Measurements from ENCODE around the gene ARHGAP42.
"Not testable (repeated sequence)": the region's sequence is repeated elsewhere in the genome, so short reads cannot be mapped to it uniquely, and the experiment has no call there.

ARHGAP42 gene

DNA sequence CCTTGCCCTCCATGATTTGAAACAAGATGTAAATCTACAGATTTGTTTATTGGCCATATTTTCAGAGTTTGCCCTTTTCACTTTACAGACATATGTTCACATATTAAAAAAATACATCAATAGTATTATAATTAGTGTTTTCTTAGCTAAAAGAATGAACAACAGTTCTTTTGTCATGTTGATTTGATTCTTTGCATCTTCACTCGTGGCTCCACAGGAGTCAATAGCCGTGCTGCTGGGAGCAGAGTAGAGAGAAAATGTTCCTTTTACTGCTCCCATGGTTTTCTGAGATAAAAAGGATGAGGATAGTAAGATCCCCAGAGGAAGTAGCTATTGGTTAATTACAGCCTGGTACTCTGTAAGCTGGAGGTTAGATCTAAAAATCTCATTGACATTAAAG, 291.4 kb downstream of the ARHGAP42 start:
- DNase-seq = no peak

DNA sequence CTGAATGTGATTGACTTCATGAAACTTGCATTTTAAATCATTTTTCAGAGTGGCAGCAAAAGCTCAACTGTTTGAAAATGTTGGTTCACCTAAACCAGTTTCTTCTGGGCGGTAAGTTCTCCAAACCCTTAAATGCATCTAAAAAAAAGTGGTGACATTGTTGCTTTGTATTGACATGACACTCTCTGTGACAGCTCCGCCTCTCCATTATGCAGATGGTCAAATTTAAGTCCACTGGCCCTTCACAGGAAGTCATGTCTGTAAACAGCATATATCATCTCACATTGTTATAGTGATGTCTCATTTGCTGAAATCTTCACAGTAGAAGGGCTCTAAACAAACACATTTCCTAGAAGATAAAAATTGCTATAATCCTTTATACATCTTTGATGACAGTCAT, 291.9 kb downstream of the ARHGAP42 start:
- no peak for DNase-seq

- no peak for DNase-seq
Measured at GRCh38 chr11:100980156-100980555, 293.1 kb downstream of the ARHGAP42 start.

DNA sequence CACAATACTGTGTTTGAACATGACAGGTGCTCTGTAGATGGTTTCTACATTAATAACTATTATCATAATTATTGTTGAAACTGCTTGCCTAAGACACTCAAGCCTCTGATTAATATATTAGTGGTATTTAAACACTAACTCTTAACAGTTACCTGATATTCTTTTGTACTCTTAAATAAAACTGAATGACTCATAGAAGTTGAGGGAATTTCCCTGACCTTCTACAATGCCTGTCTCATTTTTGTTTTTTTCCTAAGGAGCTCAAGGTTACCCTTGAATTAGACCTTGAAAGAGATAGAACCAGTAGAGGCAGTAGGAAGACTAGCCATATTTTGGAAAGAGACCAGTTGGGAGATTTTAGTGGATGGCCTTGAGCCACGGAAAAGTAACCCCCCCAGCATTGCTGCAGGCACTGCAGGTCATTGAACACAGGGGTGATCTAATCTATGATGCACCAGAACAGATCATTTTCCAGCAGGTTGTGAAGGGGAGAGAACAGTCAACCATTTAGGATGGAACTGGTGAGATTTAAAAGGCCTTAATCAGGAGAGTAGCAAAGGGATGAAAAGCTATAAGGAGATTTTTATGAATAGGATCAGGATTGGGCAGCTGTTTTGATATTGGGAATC, 294.2 kb downstream of the ARHGAP42 start:
- no peak for DNase-seq

GRCh38 chr11:100984668-100985067, 297.6 kb downstream of the ARHGAP42 start:
- DNase-seq = no peak

- DNase-seq = no peak
Measured at GRCh38 chr11:100990931-100991330, 303.8 kb downstream of the ARHGAP42 start.

- DNase-seq = peak; percentile 17
Measured at GRCh38 chr11:100991541-100991940, 304.5 kb downstream of the ARHGAP42 start.

DNA sequence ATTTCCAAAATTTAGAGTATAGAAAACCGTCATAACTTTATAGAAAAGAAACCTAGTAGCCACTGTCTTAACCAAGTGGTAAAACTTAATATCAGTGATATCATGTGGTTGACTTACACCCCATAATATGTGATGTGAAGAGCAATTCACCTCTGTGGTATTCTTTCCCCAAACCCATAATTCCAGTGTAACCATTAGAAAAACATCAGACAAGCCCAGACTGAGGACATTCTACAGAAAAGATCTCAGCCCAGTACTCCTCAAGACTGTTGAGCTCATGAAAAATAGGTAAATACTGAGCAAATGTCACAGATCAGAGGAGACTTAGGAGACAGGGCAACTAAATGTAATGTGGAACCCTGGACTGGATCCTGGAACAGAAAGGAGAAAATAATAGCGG, 307.9 kb downstream of the ARHGAP42 start:
- DNase-seq = no peak

- no peak for DNase-seq
Measured at GRCh38 chr11:100999756-101000155, 312.7 kb downstream of the ARHGAP42 start.

DNA sequence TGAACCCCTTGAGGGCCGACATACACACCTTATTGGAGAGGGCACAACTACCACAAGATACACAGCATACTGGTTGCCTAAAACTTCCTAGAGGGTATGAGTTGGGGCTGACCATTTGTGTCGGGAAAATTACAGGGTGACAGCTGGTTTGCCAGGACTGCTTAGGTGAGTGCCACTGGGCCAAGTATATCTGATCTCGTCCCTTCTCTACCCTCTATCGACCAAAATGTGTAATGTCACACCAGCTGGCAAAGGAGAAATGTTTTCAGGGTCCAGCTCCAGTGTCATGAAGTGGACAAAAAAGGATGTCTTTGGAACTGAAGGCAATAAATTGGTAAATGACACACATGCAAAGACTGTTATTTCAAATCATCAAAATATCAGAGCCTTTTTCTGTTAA, 316.4 kb downstream of the ARHGAP42 start:
- no peak for DNase-seq

GRCh38 chr11:101008961-101009689, 322.0 kb downstream of the ARHGAP42 start:
- no peak for DNase-seq

DNA sequence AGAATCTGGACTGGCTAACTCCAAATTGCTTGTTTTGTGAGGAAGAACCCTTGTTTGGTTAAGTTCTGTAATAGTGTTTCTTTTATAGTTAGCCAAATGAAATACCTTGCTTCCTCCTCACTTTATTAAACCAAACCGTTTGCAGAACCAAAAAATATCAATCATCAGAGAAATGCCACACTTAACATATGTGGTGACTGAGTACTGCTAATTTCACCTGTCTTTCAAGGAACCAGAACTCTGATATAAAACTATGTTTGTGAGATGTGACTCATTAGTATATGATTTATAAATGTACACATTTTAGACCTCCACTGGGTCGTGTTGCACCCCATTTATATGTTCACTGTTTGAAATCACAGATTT, 322.6 kb downstream of the ARHGAP42 start:
- no peak for DNase-seq

GRCh38 chr11:101010899-101011298, 323.8 kb downstream of the ARHGAP42 start:
- DNase-seq = peak; percentile 15

DNA sequence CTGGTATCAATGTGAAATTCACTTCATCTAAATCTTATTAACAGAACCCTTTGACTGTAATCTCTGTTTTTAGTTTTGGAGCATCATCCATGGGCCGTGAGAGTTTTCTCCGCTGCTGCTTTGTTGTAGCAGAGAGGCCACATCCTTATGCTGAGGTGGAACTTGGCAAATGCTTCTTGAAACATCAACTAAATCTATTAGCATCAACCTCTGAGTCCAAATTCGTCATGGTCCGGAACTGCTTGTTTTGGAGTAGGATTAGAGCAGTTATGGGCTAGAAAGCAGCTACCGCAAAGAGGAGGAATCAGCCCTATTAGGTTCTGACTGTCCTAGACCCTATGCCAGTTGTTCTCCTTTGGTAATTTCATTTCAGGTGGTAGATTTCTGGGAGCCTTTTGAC, 324.8 kb downstream of the ARHGAP42 start:
- no peak for DNase-seq

GRCh38 chr11:101013702-101014101, 326.6 kb downstream of the ARHGAP42 start:
- not testable (repeated sequence) for DNase-seq

DNA sequence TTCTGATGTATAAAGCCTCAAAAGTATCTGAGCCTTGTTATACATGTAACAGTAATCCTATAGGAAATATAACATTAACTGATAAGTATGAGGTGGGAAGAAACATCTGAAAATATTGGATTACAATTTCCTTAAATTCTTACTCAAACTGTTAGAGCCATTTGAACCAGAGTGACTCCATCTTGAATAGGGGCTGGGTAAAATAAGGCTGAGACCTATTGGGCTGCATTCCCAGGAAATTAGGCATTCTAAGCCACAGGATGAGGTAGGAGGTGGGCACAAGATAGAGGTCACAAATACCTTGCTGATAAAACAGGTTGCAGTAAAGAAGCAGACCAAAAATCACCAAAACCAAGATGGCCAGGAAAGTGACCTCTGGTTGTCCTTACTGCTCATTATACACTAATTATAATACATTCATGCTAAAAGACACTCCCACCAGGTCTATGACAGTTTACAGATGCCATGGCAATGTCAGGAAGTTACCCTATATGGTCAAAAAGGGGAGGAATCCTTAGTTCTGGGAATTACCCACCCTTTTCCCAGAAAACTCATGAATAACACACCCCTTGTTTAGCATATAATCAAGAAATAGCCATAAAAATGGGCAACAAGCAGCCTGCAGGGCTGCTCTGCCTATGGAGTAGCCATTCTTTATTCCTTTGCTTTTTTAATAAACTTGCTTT, 327.7 kb downstream of the ARHGAP42 start:
- no peak for DNase-seq

DNA sequence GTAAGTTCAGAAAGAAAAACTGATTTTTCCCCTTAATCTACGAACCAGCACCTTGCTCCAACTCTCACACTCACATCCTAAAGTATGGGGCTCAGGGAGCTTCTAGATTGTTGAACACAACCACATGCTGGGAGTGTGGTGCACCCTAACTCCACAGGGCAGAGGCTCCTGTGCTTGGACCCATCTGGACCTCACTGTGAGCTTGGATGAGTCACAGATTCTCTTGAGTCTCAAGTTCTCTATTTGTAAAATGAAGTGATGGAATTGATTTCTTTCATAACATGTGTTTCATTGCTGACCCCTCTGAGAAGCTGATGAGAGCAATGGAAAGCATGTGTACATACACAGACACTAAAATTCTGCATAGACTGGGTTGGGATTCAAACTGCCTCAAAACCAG, 332.8 kb downstream of the ARHGAP42 start:
- DNase-seq = no peak

DNA sequence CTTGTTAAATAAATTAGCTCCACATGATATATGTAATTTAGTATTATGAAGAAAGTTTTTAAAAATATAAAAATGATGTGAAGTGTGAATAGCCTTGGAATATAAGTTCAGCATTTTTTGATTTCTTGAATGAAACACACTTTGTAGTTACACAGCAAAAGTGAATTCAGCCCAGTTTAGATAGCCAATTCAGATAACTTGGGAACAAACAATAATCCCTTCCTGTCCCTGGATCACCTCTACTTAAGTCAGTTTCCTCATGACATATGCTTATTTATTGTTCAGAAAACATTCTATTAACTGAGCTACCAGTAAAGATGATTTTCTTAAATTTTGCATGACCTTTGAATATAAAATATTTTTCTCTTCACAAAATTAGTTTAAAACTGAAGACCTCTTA, 335.2 kb downstream of the ARHGAP42 start:
- DNase-seq = no peak

DNA sequence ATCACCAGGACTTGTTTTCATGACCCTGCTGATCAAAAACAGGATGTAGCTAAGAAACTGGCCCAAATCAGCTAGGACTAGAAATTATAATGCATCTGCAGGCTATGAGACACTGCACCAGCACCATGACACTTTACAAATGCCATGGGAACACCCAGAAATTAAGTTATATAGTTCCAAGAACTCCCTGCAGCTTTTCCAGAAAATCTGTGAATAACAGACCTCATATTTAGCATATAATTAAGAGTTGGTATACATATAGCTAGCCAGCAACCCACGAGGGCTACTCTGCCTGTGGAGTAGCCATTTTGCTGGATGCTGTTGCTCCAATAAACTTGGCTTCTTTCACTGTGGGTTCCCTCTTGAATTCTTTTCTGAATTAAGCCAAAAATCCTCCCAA, 341.6 kb downstream of the ARHGAP42 start:
- no peak for DNase-seq

- no peak for DNase-seq
Measured at GRCh38 chr11:101030015-101030414, 342.9 kb downstream of the ARHGAP42 start.

DNA sequence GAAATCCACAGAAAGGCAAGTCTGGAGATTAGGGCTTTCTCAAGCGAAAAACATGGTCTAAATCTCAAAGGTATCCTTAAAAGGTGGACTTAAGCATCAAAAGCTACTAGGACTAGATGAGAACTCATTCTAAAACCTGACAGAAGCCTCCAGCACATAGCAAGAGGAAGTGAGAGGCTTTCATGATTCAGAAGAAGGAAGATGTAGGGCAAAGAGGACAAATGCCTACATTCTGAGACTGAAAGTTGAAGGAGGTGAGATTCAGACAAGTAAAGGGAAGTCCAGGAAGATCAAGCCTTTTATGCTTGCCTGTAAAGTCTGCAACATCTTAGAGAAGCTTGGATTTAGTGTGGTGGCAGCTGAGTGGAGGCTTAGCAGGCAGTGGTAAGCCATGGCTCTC, 343.6 kb downstream of the ARHGAP42 start:
- no peak for DNase-seq

DNA sequence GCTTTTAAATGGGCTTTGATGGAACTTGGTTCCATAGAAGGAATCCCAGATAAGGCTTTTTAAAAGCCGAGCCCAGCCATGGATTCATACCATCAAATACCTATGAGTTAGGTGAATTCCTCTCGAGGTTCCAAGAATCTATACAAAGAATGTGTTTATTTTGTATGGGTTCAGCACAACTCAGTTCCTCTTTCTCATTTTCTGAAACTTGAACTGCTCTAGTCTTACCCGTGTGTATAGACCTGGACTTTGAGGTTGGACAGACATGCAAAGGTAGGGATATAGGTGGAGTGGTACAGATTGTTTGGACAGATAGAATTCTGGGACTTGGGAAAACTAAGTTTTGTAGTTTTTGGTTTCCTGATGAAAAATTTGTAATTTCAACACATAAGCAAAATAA, 344.6 kb downstream of the ARHGAP42 start:
- no peak for DNase-seq

DNA sequence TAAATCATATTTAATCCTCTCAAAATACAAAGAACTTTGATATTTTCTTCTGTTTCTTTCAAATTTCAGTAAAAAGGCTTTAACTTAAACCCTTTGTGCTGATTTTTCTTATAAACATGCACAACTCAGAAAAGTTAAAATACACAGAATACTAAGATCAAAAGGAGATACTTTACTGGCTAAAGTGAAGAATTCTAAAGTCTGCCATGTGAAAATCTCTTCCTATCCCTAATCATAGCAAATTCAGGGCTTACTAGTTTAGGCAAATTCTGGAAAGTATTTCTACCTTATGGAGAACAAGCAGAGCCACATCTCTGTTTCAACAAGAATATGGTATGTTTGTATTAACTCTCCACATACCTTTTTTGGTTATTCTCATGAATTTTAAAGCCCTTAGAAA, 345.9 kb downstream of the ARHGAP42 start:
- DNase-seq = no peak

GRCh38 chr11:101034076-101034475, 347.0 kb downstream of the ARHGAP42 start:
- no peak for DNase-seq
